ENCODE data around the gene ICAM2. TPM values are rescaled to one million over a fixed set of nuclear protein-coding genes. Genes with fewer than 3 reads are reported as not detected.

Gene ICAM2
- total RNA-seq, 1 experiment from 2014 or later = 0.33 TPM

DNA sequence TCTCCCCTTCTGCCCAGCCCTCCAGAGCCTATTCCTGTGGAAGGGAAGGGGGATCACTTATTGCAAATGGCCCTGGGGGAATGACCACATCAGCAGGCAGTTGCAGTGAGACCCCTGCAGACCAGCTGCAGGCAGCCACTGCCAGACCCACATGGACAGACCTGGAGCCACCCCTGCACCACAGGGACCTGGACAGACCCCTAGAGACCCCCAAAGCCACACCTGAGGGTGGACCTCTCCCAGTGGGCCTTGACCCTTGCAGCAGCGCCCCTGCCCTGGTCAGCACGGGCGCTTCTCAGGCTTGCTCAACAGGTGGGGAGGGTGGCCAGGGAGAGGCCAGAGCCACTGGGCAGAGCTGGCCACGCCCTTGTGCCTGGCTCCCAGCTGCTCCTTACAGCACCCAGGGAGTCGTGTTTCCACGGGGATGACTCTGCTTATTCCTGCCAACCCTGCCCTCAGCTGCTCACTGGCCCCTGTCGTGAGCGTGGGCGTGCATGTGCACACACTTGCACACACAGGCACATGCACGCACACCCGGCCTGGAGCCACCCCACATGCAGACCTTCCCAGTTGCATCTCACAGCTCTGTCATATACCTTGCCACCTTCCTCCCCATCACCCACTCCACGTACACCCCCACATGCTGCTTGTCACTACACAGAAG lies 46.4 kb downstream of the ICAM2 start (continued):
- no peak for TF ChIP-seq ATF6 (CRISPR knock-in tag; IDR thresholded peaks at IDR 0.05)
- TF ChIP-seq, protein P1, sequence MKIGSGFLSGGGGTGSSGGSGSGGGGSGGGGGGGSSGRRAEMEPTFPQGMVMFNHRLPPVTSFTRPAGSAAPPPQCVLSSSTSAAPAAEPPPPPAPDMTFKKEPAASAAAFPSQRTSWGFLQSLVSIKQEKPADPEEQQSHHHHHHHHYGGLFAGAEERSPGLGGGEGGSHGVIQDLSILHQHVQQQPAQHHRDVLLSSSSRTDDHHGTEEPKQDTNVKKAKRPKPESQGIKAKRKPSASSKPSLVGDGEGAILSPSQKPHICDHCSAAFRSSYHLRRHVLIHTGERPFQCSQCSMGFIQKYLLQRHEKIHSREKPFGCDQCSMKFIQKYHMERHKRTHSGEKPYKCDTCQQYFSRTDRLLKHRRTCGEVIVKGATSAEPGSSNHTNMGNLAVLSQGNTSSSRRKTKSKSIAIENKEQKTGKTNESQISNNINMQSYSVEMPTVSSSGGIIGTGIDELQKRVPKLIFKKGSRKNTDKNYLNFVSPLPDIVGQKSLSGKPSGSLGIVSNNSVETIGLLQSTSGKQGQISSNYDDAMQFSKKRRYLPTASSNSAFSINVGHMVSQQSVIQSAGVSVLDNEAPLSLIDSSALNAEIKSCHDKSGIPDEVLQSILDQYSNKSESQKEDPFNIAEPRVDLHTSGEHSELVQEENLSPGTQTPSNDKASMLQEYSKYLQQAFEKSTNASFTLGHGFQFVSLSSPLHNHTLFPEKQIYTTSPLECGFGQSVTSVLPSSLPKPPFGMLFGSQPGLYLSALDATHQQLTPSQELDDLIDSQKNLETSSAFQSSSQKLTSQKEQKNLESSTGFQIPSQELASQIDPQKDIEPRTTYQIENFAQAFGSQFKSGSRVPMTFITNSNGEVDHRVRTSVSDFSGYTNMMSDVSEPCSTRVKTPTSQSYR (CRISPR knock-in tag; IDR thresholded peaks at IDR 0.05) = no peak

DNA sequence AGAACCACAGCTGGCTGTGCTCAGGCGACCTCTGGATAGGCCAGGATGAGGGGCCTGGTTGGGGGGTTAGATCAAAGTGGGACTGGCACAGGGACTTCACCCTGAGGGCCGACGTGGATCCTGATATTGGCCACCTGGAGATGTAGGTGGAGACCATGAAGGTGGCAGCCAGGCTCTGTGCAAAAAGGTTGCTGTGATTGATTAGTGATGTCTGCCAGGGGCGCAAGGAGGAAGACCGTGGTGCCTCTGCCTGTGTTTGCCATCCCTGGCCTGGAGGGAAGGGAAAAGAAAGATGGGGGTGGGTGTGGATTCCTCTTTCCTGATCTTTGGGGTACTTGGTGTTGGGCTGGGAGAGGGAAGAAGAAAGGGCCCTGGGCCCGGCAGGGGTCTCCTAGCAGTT lies 47.2 kb downstream of the ICAM2 start:
- no peak for TF ChIP-seq SP1 (CRISPR knock-in tag; conservative IDR thresholded peaks at IDR 0.05)
- TF ChIP-seq ETV6 (CRISPR knock-in tag; IDR thresholded peaks at IDR 0.05) = no peak
- no peak for TF ChIP-seq TEAD1 (CRISPR knock-in tag; IDR thresholded peaks at IDR 0.05)
- TF ChIP-seq EMX1 (CRISPR knock-in tag; IDR thresholded peaks at IDR 0.05) = no peak
- TF ChIP-seq, protein P2, sequence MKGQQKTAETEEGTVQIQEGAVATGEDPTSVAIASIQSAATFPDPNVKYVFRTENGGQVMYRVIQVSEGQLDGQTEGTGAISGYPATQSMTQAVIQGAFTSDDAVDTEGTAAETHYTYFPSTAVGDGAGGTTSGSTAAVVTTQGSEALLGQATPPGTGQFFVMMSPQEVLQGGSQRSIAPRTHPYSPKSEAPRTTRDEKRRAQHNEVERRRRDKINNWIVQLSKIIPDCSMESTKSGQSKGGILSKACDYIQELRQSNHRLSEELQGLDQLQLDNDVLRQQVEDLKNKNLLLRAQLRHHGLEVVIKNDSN (CRISPR knock-in tag; IDR thresholded peaks at IDR 0.05) = no peak
- TF ChIP-seq NFE2L1 (CRISPR knock-in tag; IDR thresholded peaks at IDR 0.05) = no peak
- TF ChIP-seq, protein P3, sequence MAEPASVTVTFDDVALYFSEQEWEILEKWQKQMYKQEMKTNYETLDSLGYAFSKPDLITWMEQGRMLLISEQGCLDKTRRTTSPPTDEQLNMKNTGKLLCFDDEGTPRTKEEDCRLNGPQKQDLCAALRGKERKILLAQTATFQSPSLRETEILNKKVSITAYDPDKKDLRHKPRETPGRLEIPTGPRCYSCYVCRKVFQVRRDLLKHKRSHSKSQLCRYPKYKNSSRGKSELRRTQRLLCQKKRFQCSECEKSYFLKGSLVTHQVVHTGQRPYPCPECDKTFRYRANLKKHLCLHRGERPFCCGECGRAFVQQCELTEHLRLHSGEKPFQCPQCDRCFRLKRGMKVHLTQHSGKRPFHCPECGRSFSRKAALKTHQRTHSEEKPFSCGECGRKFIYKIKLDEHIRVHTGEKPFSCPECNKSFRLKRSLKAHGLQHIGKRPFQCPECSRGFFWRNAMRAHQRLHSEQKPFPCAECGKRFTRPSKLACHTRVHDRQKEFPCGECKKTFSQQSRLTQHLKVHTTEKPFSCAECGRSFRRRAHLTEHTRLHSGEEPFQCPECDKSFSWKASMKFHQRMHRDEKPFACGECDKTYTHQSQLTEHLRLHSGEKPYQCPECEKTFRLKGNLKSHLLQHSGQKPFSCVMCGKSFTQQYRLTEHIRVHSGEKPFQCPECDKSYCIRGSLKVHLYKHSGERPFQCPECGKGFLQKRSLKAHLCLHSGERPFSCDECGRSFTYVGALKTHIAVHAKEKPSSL (CRISPR knock-in tag; conservative IDR thresholded peaks at IDR 0.05) = no peak
- TF ChIP-seq ATF6 (CRISPR knock-in tag; IDR thresholded peaks at IDR 0.05) = no peak
- no peak for TF ChIP-seq TP53 (CRISPR knock-in tag; IDR thresholded peaks at IDR 0.05)
- no peak for TF ChIP-seq MYBL2 (CRISPR knock-in tag; IDR thresholded peaks at IDR 0.05)
- no peak for TF ChIP-seq HMGA2 (CRISPR knock-in tag; IDR thresholded peaks at IDR 0.05)
- TF ChIP-seq, protein P4, sequence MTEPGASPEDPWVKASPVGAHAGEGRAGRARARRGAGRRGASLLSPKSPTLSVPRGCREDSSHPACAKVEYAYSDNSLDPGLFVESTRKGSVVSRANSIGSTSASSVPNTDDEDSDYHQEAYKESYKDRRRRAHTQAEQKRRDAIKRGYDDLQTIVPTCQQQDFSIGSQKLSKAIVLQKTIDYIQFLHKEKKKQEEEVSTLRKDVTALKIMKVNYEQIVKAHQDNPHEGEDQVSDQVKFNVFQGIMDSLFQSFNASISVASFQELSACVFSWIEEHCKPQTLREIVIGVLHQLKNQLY (CRISPR knock-in tag; IDR thresholded peaks at IDR 0.05) = no peak
- TF ChIP-seq NFYB (CRISPR knock-in tag; conservative IDR thresholded peaks at IDR 0.05; ENCODE audit: low read depth) = no peak
- TF ChIP-seq RORB (CRISPR knock-in tag; IDR thresholded peaks at IDR 0.05) = no peak
- no peak for TF ChIP-seq ZNF423 (CRISPR knock-in tag; IDR thresholded peaks at IDR 0.05)
- 0 out of 2 replicates have a peak, but pooled peaks cover 5% of the 10 kb centered on the region for H3K4me1 Mint-ChIP-seq
- ChIA-PET POLR2A (no interaction called here), CTCF (interaction anchor here (0.8 to 1.6 kb wide), 2 partner anchors 54 to 55 kb away, joined by 3 to 4 read pairs; no protein-coding TSS in a partner anchor)
- DNase-seq (ENCODE audit: low spot score) (no peak), ATAC-seq (no peak)
- no peak overlapping the region for H3K4me3 Mint-ChIP-seq
- no peak overlapping the region for H3K27ac Mint-ChIP-seq
- no peaks in the 10 kb centered on the region; the same call in 1 of the 2 replicates for H3K27me3 Mint-ChIP-seq (ENCODE audit: low read depth)
- H3K9me3 Mint-ChIP-seq = no peaks in the 10 kb centered on the region
- no peaks in the 10 kb centered on the region for H3K36me3 Mint-ChIP-seq
